HG02610 (cell line): ENCODE measurements around the gene PIWIL4.
"Not testable (repeated sequence)": the region's sequence is repeated elsewhere in the genome, so short reads cannot be mapped to it uniquely, and the experiment has no call there.

Source experiments
- ATAC-seq: cut with Tn5 transposase; IDR thresholded peaks from one replicate; pipeline ENCODE4 v1.9.1; 2021; ENCODE audit warnings: mild to moderate bottlenecking, moderate library complexity; ENCODE audit not compliant: unreplicated experiment

PIWIL4 gene

GRCh38 chr11:94583866-94584500 is 16.8 kb downstream of the PIWIL4 start:
- peak; percentile 65 for ATAC-seq

GRCh38 chr11:94584978-94585377 is 17.8 kb downstream of the PIWIL4 start:
- ATAC-seq, result no peak

- ATAC-seq, result no peak
Measured at GRCh38 chr11:94585399-94585798, 18.2 kb downstream of the PIWIL4 start.

GRCh38 chr11:94586546-94586945 is 19.4 kb downstream of the PIWIL4 start:
- ATAC-seq, result no peak

GRCh38 chr11:94586978-94587377 is 19.8 kb downstream of the PIWIL4 start:
- no peak for ATAC-seq

- no peak for ATAC-seq
Measured at GRCh38 chr11:94588366-94588942, 21.3 kb downstream of the PIWIL4 start.

GRCh38 chr11:94590352-94591041 is 23.3 kb downstream of the PIWIL4 start:
- no peak for ATAC-seq

- ATAC-seq, result peak; percentile 73
Measured at GRCh38 chr11:94593030-94593429, 25.9 kb downstream of the PIWIL4 start.

GRCh38 chr11:94595076-94595475 is 27.9 kb downstream of the PIWIL4 start:
- ATAC-seq, result no peak

GRCh38 chr11:94597896-94598295 is 30.7 kb downstream of the PIWIL4 start:
- ATAC-seq, result no peak

GRCh38 chr11:94599510-94599909 is 32.3 kb downstream of the PIWIL4 start:
- no peak for ATAC-seq

GRCh38 chr11:94602430-94603372 is 35.5 kb downstream of the PIWIL4 start:
- peak; percentile 88 for ATAC-seq

GRCh38 chr11:94603587-94603986 is 36.4 kb downstream of the PIWIL4 start:
- ATAC-seq, result no peak

- ATAC-seq, result no peak
Measured at GRCh38 chr11:94604482-94604881, 37.3 kb downstream of the PIWIL4 start.

- no peak for ATAC-seq
Measured at GRCh38 chr11:94613120-94613519, 46.0 kb downstream of the PIWIL4 start.

GRCh38 chr11:94623120-94623735 is 56.1 kb downstream of the PIWIL4 start:
- ATAC-seq, result peak; percentile 68

GRCh38 chr11:94625422-94625821 is 58.3 kb downstream of the PIWIL4 start:
- ATAC-seq, result not testable (repeated sequence)

GRCh38 chr11:94627003-94627560 is 59.9 kb downstream of the PIWIL4 start:
- ATAC-seq, result not testable (repeated sequence)

GRCh38 chr11:94629741-94630140 is 62.6 kb downstream of the PIWIL4 start:
- no peak for ATAC-seq

GRCh38 chr11:94630221-94630620 is 63.1 kb downstream of the PIWIL4 start:
- no peak for ATAC-seq
